Measurements from ENCODE around the gene NME2.

NME2 gene

DNA sequence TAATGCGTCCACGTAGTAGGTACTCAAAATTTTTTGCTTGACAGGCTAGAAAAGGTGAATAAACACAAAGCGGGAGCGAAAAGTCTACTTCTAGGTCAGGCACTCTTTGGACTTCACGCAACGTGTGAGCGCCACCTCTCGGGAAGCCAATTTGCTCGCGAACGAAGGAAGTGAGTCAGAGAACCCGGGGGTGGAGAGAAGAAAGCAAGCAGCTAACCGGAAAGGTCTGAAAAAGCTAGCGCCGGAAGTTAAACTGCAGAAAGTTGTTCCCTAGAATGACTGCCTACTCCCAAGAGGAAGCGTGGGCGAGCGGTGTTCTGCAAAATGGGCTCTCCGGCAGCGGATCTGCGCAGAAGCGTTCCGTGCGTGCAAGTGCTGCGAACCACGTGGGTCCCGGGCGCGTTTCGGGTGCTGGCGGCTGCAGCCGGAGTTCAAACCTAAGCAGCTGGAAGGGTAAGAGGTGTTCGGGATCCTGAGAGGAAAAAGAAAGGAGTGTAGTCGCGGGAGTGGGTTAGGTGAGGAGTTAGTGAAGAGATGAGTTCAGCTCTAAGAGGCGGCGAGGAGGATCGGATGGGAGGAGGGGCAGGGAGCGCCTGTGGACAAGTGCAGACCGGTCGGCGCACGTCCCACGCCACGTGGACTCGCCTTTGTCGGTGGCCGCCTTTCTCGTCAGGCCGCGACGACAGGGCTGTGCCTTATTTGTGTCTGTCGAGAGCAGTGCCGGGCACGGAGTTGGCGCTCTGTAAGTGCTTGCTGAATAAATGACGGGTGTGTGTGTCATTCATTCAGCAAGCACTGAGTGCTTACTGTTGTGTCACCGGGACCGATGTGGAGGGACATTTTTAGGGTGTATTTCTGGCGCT is 12.8 kb upstream of the NME2 start, which contains the start of gene NME1 (continued):
- TF ChIP-seq ZNF561 (tag by site-specific recombination; IDR thresholded peaks at IDR 0.05; ENCODE audit: borderline replicate concordance) (peak; percentile 88; the same call in 1 of the 2 replicates), ZBTB8A (tag by site-specific recombination; IDR thresholded peaks at IDR 0.05) (peak; percentile 88), ZNF19 (tag by site-specific recombination; IDR thresholded peaks at IDR 0.05; ENCODE audit: low read depth) (no peak), ZNF366 (tag by site-specific recombination; conservative IDR thresholded peaks at IDR 0.05) (peak; percentile 97), ZNF544 (tag by site-specific recombination; IDR thresholded peaks at IDR 0.05) (no peak), GFI1B (tag by site-specific recombination; IDR thresholded peaks at IDR 0.05) (peak; percentile 27; the same call in 1 of the 2 replicates), ZNF26 (tag by site-specific recombination; IDR thresholded peaks at IDR 0.05) (no peak), ZNF670 (tag by site-specific recombination; IDR thresholded peaks at IDR 0.05; ENCODE audit: low read depth) (no peak), ZBTB44 (tag by site-specific recombination; IDR thresholded peaks at IDR 0.05) (peak; percentile 76), ZNF560 (tag by site-specific recombination; IDR thresholded peaks at IDR 0.05; ENCODE audit: borderline replicate concordance) (no peak), SALL2 (tag by site-specific recombination; IDR thresholded peaks at IDR 0.05; ENCODE audit: borderline replicate concordance) (peak; percentile 89; the same call in 1 of the 2 replicates), PRDM6 (tag by site-specific recombination; IDR thresholded peaks at IDR 0.05) (0 out of 2 replicates have a peak, but pooled peaks have one; percentile 33), KLF7 (tag by site-specific recombination; IDR thresholded peaks at IDR 0.05; ENCODE audit: borderline replicate concordance) (peak; percentile 99), ZNF629 (tag by site-specific recombination; IDR thresholded peaks at IDR 0.05) (peak; percentile 94), ZNF280D (tag by site-specific recombination; IDR thresholded peaks at IDR 0.05) (peak; percentile 95), INSM2 (tag by site-specific recombination; IDR thresholded peaks at IDR 0.05) (peak; percentile 97), BCL11B (tag by site-specific recombination; IDR thresholded peaks at IDR 0.05; ENCODE audit: low read depth) (no peak; the same call in 1 of the 2 replicates), ZSCAN23 (tag by site-specific recombination; IDR thresholded peaks at IDR 0.05) (peak; percentile 99), ZNF791 (tag by site-specific recombination; IDR thresholded peaks at IDR 0.05) (no peak), ZNF510 (tag by site-specific recombination; IDR thresholded peaks at IDR 0.05; ENCODE audit: insufficient replicate concordance) (no peak), ZBTB6 (tag by site-specific recombination; IDR thresholded peaks at IDR 0.05) (peak; percentile 76)
- TF ChIP-seq, protein P1, sequence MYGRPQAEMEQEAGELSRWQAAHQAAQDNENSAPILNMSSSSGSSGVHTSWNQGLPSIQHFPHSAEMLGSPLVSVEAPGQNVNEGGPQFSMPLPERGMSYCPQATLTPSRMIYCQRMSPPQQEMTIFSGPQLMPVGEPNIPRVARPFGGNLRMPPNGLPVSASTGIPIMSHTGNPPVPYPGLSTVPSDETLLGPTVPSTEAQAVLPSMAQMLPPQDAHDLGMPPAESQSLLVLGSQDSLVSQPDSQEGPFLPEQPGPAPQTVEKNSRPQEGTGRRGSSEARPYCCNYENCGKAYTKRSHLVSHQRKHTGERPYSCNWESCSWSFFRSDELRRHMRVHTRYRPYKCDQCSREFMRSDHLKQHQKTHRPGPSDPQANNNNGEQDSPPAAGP (tag by site-specific recombination; IDR thresholded peaks at IDR 0.05) = peak; percentile 100
- TF ChIP-seq, protein P2, sequence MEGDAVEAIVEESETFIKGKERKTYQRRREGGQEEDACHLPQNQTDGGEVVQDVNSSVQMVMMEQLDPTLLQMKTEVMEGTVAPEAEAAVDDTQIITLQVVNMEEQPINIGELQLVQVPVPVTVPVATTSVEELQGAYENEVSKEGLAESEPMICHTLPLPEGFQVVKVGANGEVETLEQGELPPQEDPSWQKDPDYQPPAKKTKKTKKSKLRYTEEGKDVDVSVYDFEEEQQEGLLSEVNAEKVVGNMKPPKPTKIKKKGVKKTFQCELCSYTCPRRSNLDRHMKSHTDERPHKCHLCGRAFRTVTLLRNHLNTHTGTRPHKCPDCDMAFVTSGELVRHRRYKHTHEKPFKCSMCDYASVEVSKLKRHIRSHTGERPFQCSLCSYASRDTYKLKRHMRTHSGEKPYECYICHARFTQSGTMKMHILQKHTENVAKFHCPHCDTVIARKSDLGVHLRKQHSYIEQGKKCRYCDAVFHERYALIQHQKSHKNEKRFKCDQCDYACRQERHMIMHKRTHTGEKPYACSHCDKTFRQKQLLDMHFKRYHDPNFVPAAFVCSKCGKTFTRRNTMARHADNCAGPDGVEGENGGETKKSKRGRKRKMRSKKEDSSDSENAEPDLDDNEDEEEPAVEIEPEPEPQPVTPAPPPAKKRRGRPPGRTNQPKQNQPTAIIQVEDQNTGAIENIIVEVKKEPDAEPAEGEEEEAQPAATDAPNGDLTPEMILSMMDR (tag by site-specific recombination; IDR thresholded peaks at IDR 0.05) = peak; percentile 91
